Measurements from ENCODE around the gene CRB3. TPM values are rescaled to one million over a fixed set of nuclear protein-coding genes. Genes with fewer than 3 reads are reported as not detected.

The CRB3 gene
- total RNA-seq, 2 donors from 2014 or later = 23.1 to 39.3 TPM

DNA sequence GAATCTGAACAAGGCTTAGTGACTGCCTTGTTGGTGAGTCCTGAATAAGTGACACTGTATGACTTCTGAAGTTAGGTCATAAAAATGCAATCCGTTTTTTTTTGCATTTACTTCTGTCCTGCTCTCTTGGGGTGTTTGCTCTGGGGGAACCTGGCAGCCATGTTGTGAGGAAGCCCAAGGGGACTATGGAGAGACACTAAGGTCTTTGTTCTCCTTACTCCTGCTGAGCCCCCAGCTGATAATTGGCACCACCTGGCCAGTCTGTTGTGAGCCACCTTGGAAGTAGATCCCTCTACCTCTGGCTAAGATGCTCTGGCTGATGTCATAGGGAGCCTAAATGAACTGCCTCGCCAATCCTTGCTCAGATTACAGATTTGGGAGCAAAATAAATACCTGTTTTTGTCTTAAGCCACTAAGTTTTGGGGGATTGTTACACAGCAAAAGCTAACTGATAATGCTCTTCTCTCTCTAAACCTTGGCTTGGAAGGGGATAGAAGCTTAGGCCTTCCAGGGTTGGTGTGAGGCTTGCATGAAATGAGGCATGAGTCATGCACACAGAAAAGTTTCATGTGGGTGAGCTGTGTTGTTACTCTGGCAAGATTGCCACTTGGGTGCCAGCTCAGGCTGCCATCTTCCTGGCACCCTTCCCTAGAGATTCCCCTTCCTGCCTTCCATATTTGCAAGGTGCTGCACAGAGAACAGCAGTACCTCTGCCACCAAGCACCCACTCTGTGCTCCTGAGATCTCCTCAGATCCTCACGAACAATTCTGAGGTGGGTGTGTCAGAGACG, 27.9 kb downstream of the CRB3 start:
- Histone ChIP-seq H3K27ac (no peak overlapping the region), H3K4me3 (no peak overlapping the region), H3K36me3 (no peaks in the 10 kb centered on the region), H3K4me1 (replicated peaks) (no peaks in the 10 kb centered on the region), H3K9me3 (no peaks in the 10 kb centered on the region), H3K27me3 (replicated peaks; ENCODE audit: insufficient read depth) (no peaks in the 10 kb centered on the region)
- DNase-seq (ENCODE audit: low spot score) = no peak
- 77% methylated on average over 4 of the region's 4 CpGs for WGBS
- intact Hi-C loops (cut with DNase I) = no loop called here
- TF ChIP-seq CTCF (IDR thresholded peaks at IDR 0.05) (no peak), POLR2A (IDR thresholded peaks at IDR 0.05) (no peak), POLR2AphosphoS5 (IDR thresholded peaks at IDR 0.05) (no peak)

- intact Hi-C loops (cut with DNase I) = no loop called here
- DNase-seq (ENCODE audit: low spot score) = no peak
- Histone ChIP-seq H3K4me3 (no peak overlapping the region), H3K27ac (no peak overlapping the region), H3K4me1 (replicated peaks) (no peaks in the 10 kb centered on the region), H3K9me3 (no peaks in the 10 kb centered on the region), H3K36me3 (no peaks in the 10 kb centered on the region), H3K27me3 (replicated peaks; ENCODE audit: insufficient read depth) (no peaks in the 10 kb centered on the region)
- 83% methylated on average over 8 of the region's 8 CpGs for WGBS
- TF ChIP-seq CTCF (IDR thresholded peaks at IDR 0.05) (no peak), POLR2AphosphoS5 (IDR thresholded peaks at IDR 0.05) (no peak), POLR2A (IDR thresholded peaks at IDR 0.05) (no peak)
Measured at GRCh38 chr19:6494438-6495036, 30.5 kb downstream of the CRB3 start.

GRCh38 chr19:6495947-6496346, 31.9 kb downstream of the CRB3 start:
- Histone ChIP-seq H3K27ac (no peak overlapping the region), H3K9me3 (no peaks in the 10 kb centered on the region), H3K27me3 (replicated peaks; ENCODE audit: insufficient read depth) (peaks cover 3% of the 10 kb centered on the region), H3K4me3 (no peak overlapping the region), H3K36me3 (no peaks in the 10 kb centered on the region), H3K4me1 (replicated peaks) (no peaks in the 10 kb centered on the region)
- TF ChIP-seq POLR2AphosphoS5 (IDR thresholded peaks at IDR 0.05) (no peak), POLR2A (IDR thresholded peaks at IDR 0.05) (no peak), CTCF (IDR thresholded peaks at IDR 0.05) (no peak)
- DNase-seq (ENCODE audit: low spot score) = no peak
- WGBS = 92% methylated on average over 19 of the region's 19 CpGs
- intact Hi-C loops (cut with DNase I) = no loop called here

DNA sequence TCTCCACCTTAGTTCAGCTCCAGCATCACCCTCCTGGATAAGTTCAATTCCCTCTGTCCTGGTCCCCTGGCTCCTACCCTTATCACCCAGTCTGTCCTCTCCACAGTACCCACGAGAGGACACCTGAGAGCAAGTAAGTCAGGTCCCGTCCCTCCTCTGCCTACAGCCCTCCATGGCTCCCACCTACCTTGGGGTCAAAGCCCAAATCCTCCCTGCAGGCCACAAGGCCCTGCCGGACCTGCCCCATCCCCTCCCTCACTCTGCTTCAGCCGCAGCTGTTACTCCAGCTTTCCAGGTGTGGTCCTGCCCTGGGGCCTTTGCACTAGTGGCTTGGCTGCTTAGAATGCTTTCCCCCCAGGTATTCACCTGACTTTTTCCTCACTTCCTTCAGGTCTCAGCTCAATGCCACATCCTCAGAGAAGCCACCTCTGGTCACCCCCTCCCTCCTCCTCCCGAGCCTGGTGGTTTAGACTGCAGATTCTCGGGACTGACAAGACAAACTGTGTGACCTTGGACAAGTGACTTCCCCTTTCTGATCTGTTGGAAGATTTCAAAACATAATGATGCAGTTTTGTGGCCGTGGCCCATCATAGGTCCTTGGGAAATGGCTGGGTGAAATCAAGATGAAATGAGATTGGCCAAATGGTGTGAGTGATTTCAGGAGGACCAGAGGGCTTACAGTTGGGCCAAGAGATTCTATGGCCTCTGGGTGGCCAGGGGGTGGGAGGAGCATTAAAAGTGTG, 34.4 kb downstream of the CRB3 start:
- peaks cover 4% of the 10 kb centered on the region for H3K4me1 ChIP-seq (replicated peaks)
- no peak overlapping the region for H3K27ac ChIP-seq
- no peaks in the 10 kb centered on the region for H3K36me3 ChIP-seq
- TF ChIP-seq POLR2A (IDR thresholded peaks at IDR 0.05) (no peak), CTCF (IDR thresholded peaks at IDR 0.05) (no peak), POLR2AphosphoS5 (IDR thresholded peaks at IDR 0.05) (no peak)
- 71% methylated on average over 7 of the region's 7 CpGs for WGBS
- H3K27me3 ChIP-seq (replicated peaks; ENCODE audit: insufficient read depth) = peaks cover 15% of the 10 kb centered on the region
- intact Hi-C loops (cut with DNase I) = no loop called here
- DNase-seq (ENCODE audit: low spot score) = no peak
- H3K9me3 ChIP-seq = no peaks in the 10 kb centered on the region
- no peak overlapping the region for H3K4me3 ChIP-seq

Measured in prostate gland (tissue), 2 donors.